NT2/D1 (cell line): Measurements from ENCODE around the gene SIK3.

ENCODE experiments used
- SUZ12 ChIP-seq: IDR thresholded peaks from 2 replicates; pipeline ENCODE4 v1.6.1; 2011; ENCODE audit not compliant: insufficient read length, insufficient read depth; ENCODE audit errors: extremely low read depth
- YY1 ChIP-seq: IDR thresholded peaks from 2 replicates; pipeline ENCODE4 v1.6.1; 2011; ENCODE audit not compliant: insufficient read length, insufficient read depth
- ZNF274 ChIP-seq: IDR thresholded peaks from 2 replicates; pipeline ENCODE4 v1.6.1; 2011; ENCODE audit warnings: mild to moderate bottlenecking, low read depth, low read length

DNA sequence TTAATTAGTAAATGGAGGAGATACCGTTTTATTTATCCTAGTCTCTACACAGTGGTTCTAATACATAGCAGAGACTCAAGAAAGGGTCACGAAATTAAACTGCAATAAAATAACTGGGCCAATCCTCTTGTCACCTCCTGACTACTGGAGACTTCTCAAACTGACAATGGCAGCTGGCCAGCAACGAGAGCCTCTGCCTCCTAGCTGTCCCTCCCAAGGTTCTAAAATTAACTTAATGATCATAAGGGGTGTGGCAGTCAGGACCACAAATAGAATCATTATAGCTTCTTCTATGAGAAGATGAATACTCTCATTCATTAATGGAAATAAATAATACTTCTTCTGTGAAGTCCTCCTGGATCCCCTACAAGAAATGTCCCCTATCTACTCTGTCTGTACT, 197.0 kb downstream of the SIK3 start:
- TF ChIP-seq YY1 (no peak), ZNF274 (no peak), SUZ12 (no peak)
